ENCODE results near the gene DUSP22. TPM values are rescaled to one million over a fixed set of nuclear protein-coding genes. Genes with fewer than 3 reads are reported as not detected.

Gene DUSP22
- total and polyA plus RNA-seq, 2 experiments from 2014 or later, result 12.8 to 36.8 TPM

DNA sequence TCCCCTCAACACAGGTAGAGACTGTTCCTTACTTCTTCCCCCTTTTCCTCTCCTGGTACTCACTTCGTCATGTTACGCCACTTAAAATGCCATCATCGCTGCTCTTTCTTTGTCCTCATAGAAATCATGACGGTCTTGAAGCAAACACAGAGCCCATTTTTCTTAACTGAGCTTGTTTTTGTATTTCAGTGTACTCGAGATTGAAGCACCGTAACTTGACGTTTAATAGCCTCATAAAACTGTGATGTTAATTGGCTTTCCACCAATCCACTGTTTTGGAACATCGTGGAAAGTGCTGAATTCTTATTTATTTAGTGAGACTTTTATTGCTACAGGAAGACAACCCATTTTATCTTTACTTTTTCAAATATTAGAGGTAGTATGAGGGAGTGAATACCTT is 38.7 kb downstream of the DUSP22 start (continued):
- TF ChIP-seq, protein P1, sequence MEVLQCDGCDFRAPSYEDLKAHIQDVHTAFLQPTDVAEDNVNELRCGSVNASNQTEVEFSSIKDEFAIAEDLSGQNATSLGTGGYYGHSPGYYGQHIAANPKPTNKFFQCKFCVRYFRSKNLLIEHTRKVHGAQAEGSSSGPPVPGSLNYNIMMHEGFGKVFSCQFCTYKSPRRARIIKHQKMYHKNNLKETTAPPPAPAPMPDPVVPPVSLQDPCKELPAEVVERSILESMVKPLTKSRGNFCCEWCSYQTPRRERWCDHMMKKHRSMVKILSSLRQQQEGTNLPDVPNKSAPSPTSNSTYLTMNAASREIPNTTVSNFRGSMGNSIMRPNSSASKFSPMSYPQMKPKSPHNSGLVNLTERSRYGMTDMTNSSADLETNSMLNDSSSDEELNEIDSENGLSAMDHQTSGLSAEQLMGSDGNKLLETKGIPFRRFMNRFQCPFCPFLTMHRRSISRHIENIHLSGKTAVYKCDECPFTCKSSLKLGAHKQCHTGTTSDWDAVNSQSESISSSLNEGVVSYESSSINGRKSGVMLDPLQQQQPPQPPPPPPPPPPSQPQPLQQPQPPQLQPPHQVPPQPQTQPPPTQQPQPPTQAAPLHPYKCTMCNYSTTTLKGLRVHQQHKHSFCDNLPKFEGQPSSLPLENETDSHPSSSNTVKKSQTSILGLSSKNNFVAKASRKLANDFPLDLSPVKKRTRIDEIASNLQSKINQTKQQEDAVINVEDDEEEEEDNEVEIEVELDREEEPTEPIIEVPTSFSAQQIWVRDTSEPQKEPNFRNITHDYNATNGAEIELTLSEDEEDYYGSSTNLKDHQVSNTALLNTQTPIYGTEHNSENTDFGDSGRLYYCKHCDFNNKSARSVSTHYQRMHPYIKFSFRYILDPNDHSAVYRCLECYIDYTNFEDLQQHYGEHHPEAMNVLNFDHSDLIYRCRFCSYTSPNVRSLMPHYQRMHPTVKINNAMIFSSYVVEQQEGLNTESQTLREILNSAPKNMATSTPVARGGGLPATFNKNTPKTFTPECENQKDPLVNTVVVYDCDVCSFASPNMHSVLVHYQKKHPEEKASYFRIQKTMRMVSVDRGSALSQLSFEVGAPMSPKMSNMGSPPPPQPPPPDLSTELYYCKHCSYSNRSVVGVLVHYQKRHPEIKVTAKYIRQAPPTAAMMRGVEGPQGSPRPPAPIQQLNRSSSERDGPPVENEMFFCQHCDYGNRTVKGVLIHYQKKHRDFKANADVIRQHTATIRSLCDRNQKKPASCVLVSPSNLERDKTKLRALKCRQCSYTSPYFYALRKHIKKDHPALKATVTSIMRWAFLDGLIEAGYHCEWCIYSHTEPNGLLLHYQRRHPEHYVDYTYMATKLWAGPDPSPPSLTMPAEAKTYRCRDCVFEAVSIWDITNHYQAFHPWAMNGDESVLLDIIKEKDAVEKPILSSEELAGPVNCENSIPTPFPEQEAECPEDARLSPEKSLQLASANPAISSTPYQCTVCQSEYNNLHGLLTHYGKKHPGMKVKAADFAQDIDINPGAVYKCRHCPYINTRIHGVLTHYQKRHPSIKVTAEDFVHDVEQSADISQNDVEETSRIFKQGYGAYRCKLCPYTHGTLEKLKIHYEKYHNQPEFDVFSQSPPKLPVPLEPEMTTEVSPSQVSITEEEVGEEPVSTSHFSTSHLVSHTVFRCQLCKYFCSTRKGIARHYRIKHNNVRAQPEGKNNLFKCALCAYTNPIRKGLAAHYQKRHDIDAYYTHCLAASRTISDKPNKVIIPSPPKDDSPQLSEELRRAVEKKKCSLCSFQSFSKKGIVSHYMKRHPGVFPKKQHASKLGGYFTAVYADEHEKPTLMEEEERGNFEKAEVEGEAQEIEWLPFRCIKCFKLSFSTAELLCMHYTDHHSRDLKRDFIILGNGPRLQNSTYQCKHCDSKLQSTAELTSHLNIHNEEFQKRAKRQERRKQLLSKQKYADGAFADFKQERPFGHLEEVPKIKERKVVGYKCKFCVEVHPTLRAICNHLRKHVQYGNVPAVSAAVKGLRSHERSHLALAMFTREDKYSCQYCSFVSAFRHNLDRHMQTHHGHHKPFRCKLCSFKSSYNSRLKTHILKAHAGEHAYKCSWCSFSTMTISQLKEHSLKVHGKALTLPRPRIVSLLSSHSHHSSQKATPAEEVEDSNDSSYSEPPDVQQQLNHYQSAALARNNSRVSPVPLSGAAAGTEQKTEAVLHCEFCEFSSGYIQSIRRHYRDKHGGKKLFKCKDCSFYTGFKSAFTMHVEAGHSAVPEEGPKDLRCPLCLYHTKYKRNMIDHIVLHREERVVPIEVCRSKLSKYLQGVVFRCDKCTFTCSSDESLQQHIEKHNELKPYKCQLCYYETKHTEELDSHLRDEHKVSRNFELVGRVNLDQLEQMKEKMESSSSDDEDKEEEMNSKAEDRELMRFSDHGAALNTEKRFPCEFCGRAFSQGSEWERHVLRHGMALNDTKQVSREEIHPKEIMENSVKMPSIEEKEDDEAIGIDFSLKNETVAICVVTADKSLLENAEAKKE (CRISPR knock-in tag; IDR thresholded peaks at IDR 0.05), result no peak

DNA sequence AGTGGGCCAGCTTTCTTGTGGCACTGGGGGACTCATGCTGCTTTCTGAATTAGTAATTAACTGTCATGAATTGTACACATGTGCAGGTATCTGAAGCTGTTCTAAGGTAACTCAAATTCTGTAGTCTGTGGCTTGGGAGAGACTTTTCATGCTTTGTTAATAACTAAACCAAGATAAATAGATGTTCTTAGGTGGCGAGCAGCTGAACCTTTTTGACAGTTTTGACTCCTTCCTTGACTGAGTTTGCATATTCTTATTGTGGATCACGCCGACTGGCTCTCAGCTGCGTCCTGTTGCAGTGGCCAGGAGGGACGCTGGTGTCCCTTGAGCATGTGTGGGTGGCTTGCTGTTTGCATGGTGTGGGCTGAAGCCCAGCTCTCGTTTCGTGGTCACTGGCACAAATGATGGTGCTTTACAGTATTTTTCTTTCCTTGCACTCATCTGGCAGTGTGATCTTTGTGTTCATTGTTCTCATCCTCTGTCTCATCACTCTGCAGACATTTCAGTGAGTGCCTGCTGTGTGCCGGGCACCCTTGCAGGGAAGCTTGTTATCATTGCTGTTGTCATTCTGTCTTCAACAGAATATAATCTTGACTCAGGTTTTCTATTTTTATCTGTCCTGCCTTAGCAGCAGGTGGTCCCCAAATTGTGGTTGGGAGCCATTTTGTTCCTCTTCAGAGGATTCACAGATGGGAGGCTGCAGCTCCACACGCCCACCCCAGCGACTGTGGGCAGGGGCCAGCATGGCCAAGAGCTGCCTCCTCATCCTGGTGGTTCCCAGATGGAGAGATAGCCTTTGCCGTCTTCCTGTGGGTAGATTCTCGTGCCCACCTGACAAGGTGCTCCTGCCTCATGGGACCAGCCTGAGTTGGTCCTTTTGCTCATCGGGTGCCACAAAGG is 39.6 kb downstream of the DUSP22 start:
- Histone ChIP-seq H4K20me1 (replicated peaks; ENCODE audit: insufficient read depth) (no peaks in the 10 kb centered on the region; the same call in 1 of the 2 replicates), H3K4me2 (no peak overlapping the region), H2AFZ (no peak overlapping the region), H3K27ac (ENCODE audit: low read depth) (no peak overlapping the region), H3F3A (replicated peaks; ENCODE audit: low read depth) (no peaks in the 10 kb centered on the region), H3K9me2 (ENCODE audit: insufficient read depth) (no peaks in the 10 kb centered on the region), H3K4me1 (ENCODE audit: insufficient read depth) (no peaks in the 10 kb centered on the region), H3K79me2 (replicated peaks; ENCODE audit: insufficient read depth) (peaks cover 3% of the 10 kb centered on the region; the same call in 1 of the 2 replicates), H3K36me3 (ENCODE audit: insufficient read depth) (peaks cover 18% of the 10 kb centered on the region), H3K27me3 (ENCODE audit: insufficient read depth) (no peaks in the 10 kb centered on the region), H3K4me3 (no peak overlapping the region)
- H3K4me3 Mint-ChIP-seq, result no peak overlapping the region
- H3K4me1 Mint-ChIP-seq, result no peaks in the 10 kb centered on the region
- no peak overlapping the region for H3K27ac Mint-ChIP-seq
- H3K36me3 Mint-ChIP-seq (ENCODE audit: low read depth), result peaks cover 11% of the 10 kb centered on the region
- ATAC-seq (no peak), DNase-seq (ENCODE audit: low spot score) (no peak)
- no peak for TF ChIP-seq JUNB (IDR thresholded peaks at IDR 0.05; ENCODE audit: unreplicated experiment)
- no peak for TF ChIP-seq STAT1 (IDR thresholded peaks at IDR 0.05; ENCODE audit: unreplicated experiment)
- no peak for TF ChIP-seq POLR2AphosphoS5 (IDR thresholded peaks at IDR 0.05; ENCODE audit: low read depth)
- TF ChIP-seq, protein P2, sequence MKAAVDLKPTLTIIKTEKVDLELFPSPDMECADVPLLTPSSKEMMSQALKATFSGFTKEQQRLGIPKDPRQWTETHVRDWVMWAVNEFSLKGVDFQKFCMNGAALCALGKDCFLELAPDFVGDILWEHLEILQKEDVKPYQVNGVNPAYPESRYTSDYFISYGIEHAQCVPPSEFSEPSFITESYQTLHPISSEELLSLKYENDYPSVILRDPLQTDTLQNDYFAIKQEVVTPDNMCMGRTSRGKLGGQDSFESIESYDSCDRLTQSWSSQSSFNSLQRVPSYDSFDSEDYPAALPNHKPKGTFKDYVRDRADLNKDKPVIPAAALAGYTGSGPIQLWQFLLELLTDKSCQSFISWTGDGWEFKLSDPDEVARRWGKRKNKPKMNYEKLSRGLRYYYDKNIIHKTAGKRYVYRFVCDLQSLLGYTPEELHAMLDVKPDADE (IDR thresholded peaks at IDR 0.05), result no peak
- no peak for TF ChIP-seq EZH2phosphoT487 (IDR thresholded peaks at IDR 0.05; ENCODE audit: unreplicated experiment)
- TF ChIP-seq, protein P3, sequence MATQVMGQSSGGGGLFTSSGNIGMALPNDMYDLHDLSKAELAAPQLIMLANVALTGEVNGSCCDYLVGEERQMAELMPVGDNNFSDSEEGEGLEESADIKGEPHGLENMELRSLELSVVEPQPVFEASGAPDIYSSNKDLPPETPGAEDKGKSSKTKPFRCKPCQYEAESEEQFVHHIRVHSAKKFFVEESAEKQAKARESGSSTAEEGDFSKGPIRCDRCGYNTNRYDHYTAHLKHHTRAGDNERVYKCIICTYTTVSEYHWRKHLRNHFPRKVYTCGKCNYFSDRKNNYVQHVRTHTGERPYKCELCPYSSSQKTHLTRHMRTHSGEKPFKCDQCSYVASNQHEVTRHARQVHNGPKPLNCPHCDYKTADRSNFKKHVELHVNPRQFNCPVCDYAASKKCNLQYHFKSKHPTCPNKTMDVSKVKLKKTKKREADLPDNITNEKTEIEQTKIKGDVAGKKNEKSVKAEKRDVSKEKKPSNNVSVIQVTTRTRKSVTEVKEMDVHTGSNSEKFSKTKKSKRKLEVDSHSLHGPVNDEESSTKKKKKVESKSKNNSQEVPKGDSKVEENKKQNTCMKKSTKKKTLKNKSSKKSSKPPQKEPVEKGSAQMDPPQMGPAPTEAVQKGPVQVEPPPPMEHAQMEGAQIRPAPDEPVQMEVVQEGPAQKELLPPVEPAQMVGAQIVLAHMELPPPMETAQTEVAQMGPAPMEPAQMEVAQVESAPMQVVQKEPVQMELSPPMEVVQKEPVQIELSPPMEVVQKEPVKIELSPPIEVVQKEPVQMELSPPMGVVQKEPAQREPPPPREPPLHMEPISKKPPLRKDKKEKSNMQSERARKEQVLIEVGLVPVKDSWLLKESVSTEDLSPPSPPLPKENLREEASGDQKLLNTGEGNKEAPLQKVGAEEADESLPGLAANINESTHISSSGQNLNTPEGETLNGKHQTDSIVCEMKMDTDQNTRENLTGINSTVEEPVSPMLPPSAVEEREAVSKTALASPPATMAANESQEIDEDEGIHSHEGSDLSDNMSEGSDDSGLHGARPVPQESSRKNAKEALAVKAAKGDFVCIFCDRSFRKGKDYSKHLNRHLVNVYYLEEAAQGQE (IDR thresholded peaks at IDR 0.05; ENCODE audit: unreplicated experiment), result no peak
- H3K27me3 Mint-ChIP-seq (ENCODE audit: insufficient read depth, low read depth, poor library complexity), result no peaks in the 10 kb centered on the region
- H3K9me3 Mint-ChIP-seq, result peaks cover 20% of the 10 kb centered on the region; the same call in 2 of the 3 replicates
